Endodermal cell (in vitro differentiated cells): ENCODE measurements around the gene CD74. TPM values are rescaled to one million over a fixed set of nuclear protein-coding genes. Genes with fewer than 3 reads are reported as not detected.
A peak's percentile ranks its signal among the peaks of the same experiment; 100 is the strongest.

Experiments
- DNase-seq: peaks from one replicate; pipeline ENCODE4 v3.0.0-alpha.2; 2017
- H3K27ac ChIP-seq: 2 replicates; pipeline ENCODE4 v1.5.1; 2013; ENCODE audit warnings: mild to moderate bottlenecking, low read depth, low read length, moderate library complexity
- H3K27me3 ChIP-seq: 2 replicates; pipeline ENCODE4 v1.6.1; 2013; ENCODE audit warnings: mild to moderate bottlenecking, low read length, moderate library complexity; ENCODE audit not compliant: insufficient read depth, control insufficient read depth, poor library complexity, severe bottlenecking
- H3K36me3 ChIP-seq: 2 replicates; pipeline ENCODE4 v1.7.0; 2013; ENCODE audit warnings: mild to moderate bottlenecking, low read length, moderate library complexity; ENCODE audit not compliant: control insufficient read depth, insufficient read depth
- H3K4me1 ChIP-seq: one replicate; pipeline ENCODE4 v1.7.0; 2013; ENCODE audit warnings: low read length; ENCODE audit not compliant: control insufficient read depth, insufficient read depth
- H3K4me3 ChIP-seq: 2 replicates; pipeline ENCODE4 v1.5.1; 2013; ENCODE audit warnings: mild to moderate bottlenecking, low read length, moderate library complexity
- H3K9ac ChIP-seq: 2 replicates; pipeline ENCODE4 v1.6.1; 2013; ENCODE audit warnings: mild to moderate bottlenecking, low read length, moderate library complexity; ENCODE audit not compliant: poor library complexity, severe bottlenecking; ENCODE audit errors: extremely low read depth
- H3K9me3 ChIP-seq: 2 replicates; pipeline ENCODE4 v1.6.1; 2013; ENCODE audit warnings: mild to moderate bottlenecking, low read length, moderate library complexity; ENCODE audit not compliant: control insufficient read depth
- H3K27ac Mint-ChIP-seq: 2 replicates; pipeline ENCODE4 v1.8.0; 2020; ENCODE audit warnings: mixed read lengths
- H3K27me3 Mint-ChIP-seq: 2 replicates; pipeline ENCODE4 v1.8.0; 2021; ENCODE audit warnings: mild to moderate bottlenecking, mixed read lengths; ENCODE audit not compliant: insufficient read depth
- H3K36me3 Mint-ChIP-seq: 2 replicates; pipeline ENCODE4 v1.8.0; 2020; ENCODE audit warnings: low read depth, mixed read lengths
- H3K4me1 Mint-ChIP-seq: 2 replicates; pipeline ENCODE4 v1.8.0; 2020; ENCODE audit warnings: mixed read lengths
- H3K4me3 Mint-ChIP-seq: 2 replicates; pipeline ENCODE4 v1.8.0; 2020; ENCODE audit warnings: mild to moderate bottlenecking, moderate library complexity, mixed read lengths
- H3K9me3 Mint-ChIP-seq: 2 replicates; pipeline ENCODE4 v1.8.0; 2020; ENCODE audit warnings: mild to moderate bottlenecking, mixed read lengths
- WGBS, 2 experiments: methylation state at CpG; one replicate each; pipeline versions ENCODE4 v1.1.5 to v1.1.7; 2013; ENCODE audit warnings: missing lambda C conversion rate in 2 of 2, mixed read lengths in 1 of 2; ENCODE audit not compliant: insufficient coverage in 1 of 2, insufficient read length in 1 of 2; 5-methylcytosine and 5-hydroxymethylcytosine counted together
- total RNA-seq, 2 donors: library from RNA; stranded (reverse); fragmentation: NEBNext Ultra II Directional in 1 of 2; extraction: Animal tissue kit (Norgen Biotek cat#: 25700) in 1 of 2; gene quantifications; 2 replicates in 1 of 2; 3 replicates in 1 of 2; pipeline ENCODE4 v1.2.1, GENCODE V29; 2021
- TF ChIP-seq, protein P1 (sequence below): fragments of 200-600 bp; sonication (generic); conservative IDR thresholded peaks from 2 replicates; pipeline ENCODE4 v1.5.0; 2021; ENCODE audit warnings: antibody characterized with exemption, mild to moderate bottlenecking

Gene CD74
- total RNA-seq, 2 donors from 2014 or later, result 12.4 to 20.0 TPM

DNA sequence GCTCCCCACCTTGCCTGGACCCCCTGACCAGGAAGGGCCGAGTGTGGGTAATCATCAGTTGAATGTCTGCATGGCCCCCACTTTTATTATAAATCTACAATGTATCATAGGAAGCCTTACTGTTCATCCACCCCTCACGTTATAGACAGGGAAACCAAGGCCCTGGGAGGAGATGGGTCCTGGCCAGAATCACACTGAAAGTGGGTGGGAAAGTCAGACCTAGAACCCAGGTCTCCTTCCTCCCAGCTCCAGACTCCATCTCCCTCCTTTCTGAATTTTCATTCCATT is 17.1 kb downstream of the CD74 start:
- H3K27ac ChIP-seq, result no peak overlapping the region
- H3K4me3 Mint-ChIP-seq, result no peak overlapping the region

GRCh38 chr5:150394912-150395687 is 17.6 kb downstream of the CD74 start:
- TF ChIP-seq, protein P1, sequence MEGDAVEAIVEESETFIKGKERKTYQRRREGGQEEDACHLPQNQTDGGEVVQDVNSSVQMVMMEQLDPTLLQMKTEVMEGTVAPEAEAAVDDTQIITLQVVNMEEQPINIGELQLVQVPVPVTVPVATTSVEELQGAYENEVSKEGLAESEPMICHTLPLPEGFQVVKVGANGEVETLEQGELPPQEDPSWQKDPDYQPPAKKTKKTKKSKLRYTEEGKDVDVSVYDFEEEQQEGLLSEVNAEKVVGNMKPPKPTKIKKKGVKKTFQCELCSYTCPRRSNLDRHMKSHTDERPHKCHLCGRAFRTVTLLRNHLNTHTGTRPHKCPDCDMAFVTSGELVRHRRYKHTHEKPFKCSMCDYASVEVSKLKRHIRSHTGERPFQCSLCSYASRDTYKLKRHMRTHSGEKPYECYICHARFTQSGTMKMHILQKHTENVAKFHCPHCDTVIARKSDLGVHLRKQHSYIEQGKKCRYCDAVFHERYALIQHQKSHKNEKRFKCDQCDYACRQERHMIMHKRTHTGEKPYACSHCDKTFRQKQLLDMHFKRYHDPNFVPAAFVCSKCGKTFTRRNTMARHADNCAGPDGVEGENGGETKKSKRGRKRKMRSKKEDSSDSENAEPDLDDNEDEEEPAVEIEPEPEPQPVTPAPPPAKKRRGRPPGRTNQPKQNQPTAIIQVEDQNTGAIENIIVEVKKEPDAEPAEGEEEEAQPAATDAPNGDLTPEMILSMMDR, result peak; percentile 51
- DNase-seq, result no peak
- Mint-ChIP-seq H3K4me3 (no peak overlapping the region), H3K27me3 (no peaks in the 10 kb centered on the region), H3K9me3 (no peaks in the 10 kb centered on the region), H3K4me1 (no peaks in the 10 kb centered on the region), H3K36me3 (peaks cover 80% of the 10 kb centered on the region), H3K27ac (no peak overlapping the region)
- H3K9me3 ChIP-seq, result no peaks in the 10 kb centered on the region
- no peak overlapping the region for H3K9ac ChIP-seq
- peak overlapping the region; percentile 17 for H3K27ac ChIP-seq
- H3K4me1 ChIP-seq, result no peaks in the 10 kb centered on the region
- H3K36me3 ChIP-seq, result peaks cover 91% of the 10 kb centered on the region
- 94 to 96% methylated on average over 3 to 13 of the region's 13 CpGs for WGBS, 2 experiments
- H3K27me3 ChIP-seq, result no peaks in the 10 kb centered on the region
- no peak overlapping the region for H3K4me3 ChIP-seq

More for the DNA sequence above, 17.1 kb downstream of the CD74 start:
- H3K27ac Mint-ChIP-seq, result no peak overlapping the region
- TF ChIP-seq, protein P1, result no peak
- no peak for DNase-seq
- no peaks in the 10 kb centered on the region for H3K9me3 Mint-ChIP-seq
- Histone ChIP-seq H3K36me3 (peaks cover 93% of the 10 kb centered on the region), H3K9ac (no peak overlapping the region), H3K27me3 (no peaks in the 10 kb centered on the region), H3K9me3 (no peaks in the 10 kb centered on the region), H3K4me3 (no peak overlapping the region), H3K4me1 (no peaks in the 10 kb centered on the region)
- WGBS, 2 experiments, result 94 to 100% methylated on average over 1 to 2 of the region's 2 CpGs
- no peaks in the 10 kb centered on the region for H3K4me1 Mint-ChIP-seq
- H3K27me3 Mint-ChIP-seq, result no peaks in the 10 kb centered on the region
- peaks cover 81% of the 10 kb centered on the region for H3K36me3 Mint-ChIP-seq

DNA sequence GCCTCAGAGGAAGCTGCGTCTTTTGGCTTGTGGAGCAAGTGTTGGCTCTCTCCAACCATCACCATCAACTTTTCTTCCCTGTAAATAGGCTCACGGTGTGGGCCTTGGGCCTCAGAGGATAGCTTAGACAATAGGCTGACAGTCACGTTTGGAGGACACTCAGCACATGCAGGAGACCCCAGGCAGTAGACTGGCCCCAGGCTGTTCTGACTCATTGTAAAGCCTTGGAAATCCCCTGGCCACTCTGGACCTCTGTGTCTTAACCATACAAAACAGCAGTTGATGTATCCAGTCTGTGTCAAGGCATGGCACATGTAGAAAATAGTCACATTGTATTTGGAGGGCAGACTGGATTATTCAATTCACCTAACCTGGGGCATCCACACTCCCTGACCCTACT is 18.6 kb downstream of the CD74 start:
- H3K36me3 ChIP-seq, result peaks cover 91% of the 10 kb centered on the region
- H3K9ac ChIP-seq, result no peak overlapping the region
- H3K27ac Mint-ChIP-seq, result no peak overlapping the region
- peaks cover 79% of the 10 kb centered on the region for H3K36me3 Mint-ChIP-seq
- no peak for DNase-seq
- no peak overlapping the region for H3K27ac ChIP-seq
- no peaks in the 10 kb centered on the region for H3K27me3 Mint-ChIP-seq
- no peaks in the 10 kb centered on the region for H3K9me3 ChIP-seq
- no peak overlapping the region for H3K4me3 ChIP-seq
- no peaks in the 10 kb centered on the region for H3K4me1 ChIP-seq
- H3K27me3 ChIP-seq, result no peaks in the 10 kb centered on the region
- H3K4me3 Mint-ChIP-seq, result no peak overlapping the region
- TF ChIP-seq, protein P1, result no peak
- H3K9me3 Mint-ChIP-seq, result no peaks in the 10 kb centered on the region
- H3K4me1 Mint-ChIP-seq, result no peaks in the 10 kb centered on the region
- WGBS, 2 experiments, result 88% methylated on average over 2 to 3 of the region's 3 CpGs
